ENCODE measurements around the gene ZDHHC16. TPM values are rescaled to one million over a fixed set of nuclear protein-coding genes. Genes with fewer than 3 reads are reported as not detected.

Gene ZDHHC16
- total and polyA plus RNA-seq, 2 donors (not counting 1 experiment from before 2014, with no cell fraction given), result 24.1 to 41.5 TPM

- H3K4me1 ChIP-seq (ENCODE audit: control insufficient read depth in 2 of 2, insufficient read depth in 2 of 2, low read length in 2 of 2), result peaks cover 10 to 12% of the 10 kb centered on the region in 2 donors
- H3K27ac Mint-ChIP-seq, result no peak overlapping the region
- 100% methylated on average over 1 of the region's 2 CpGs for WGBS (ENCODE audit: insufficient coverage)
- intact Hi-C loops (cut with micrococcal nuclease), result no loop called here
- no peak overlapping the region for H3K27ac ChIP-seq (ENCODE audit: low read length in 2 of 2)
- H3K27me3 ChIP-seq (replicated peaks in 1 of 4; ENCODE audit: control extremely low read depth in 1 of 4, control insufficient read depth in 3 of 4, insufficient read depth in 4 of 4, low read length in 3 of 4), result no peaks in the 10 kb centered on the region
- TF ChIP-seq CTCF (IDR thresholded peaks at IDR 0.05) (no peak), EZH2 (IDR thresholded peaks at IDR 0.05; ENCODE audit: borderline replicate concordance, insufficient read depth, low read depth, low read length, poor library complexity, severe bottlenecking) (no peak)
- no peaks in the 10 kb centered on the region for H3K9me3 ChIP-seq (ENCODE audit: control extremely low read depth in 1 of 3, control insufficient read depth in 2 of 3, insufficient read depth in 1 of 3, low read length in 2 of 3)
- peaks cover 0 to 47% of the 10 kb centered on the region in 2 experiments for H3K36me3 ChIP-seq (replicated peaks in 1 of 2; ENCODE audit: control extremely low read depth in 1 of 2, control insufficient read depth in 1 of 2, extremely low read depth in 1 of 2, insufficient read depth in 2 of 2, low read length in 1 of 2)
- no peak overlapping the region for H3K4me3 ChIP-seq (ENCODE audit: control extremely low read depth in 1 of 5, extremely low read depth in 1 of 5, insufficient read depth in 1 of 5, low read depth in 2 of 5, low read length in 4 of 5)
- POLR2A ChIA-PET, result no interaction called here
- no peak for ATAC-seq (ENCODE audit: low read depth)
- no peak overlapping the region for H3K4me2 ChIP-seq (replicated peaks; ENCODE audit: low read depth, low read length, poor library complexity, severe bottlenecking)
- H4K20me1 ChIP-seq (ENCODE audit: control insufficient read depth, insufficient read depth, low read length, poor library complexity, severe bottlenecking), result peaks cover 27% of the 10 kb centered on the region
- no peak overlapping the region for H3K4me3 Mint-ChIP-seq
- H2AFZ ChIP-seq (ENCODE audit: insufficient read depth, low read depth, low read length, poor library complexity, severe bottlenecking), result no peak overlapping the region
- peaks cover 23% of the 10 kb centered on the region for H3K4me1 Mint-ChIP-seq
- H3K9ac ChIP-seq (ENCODE audit: low read length), result no peak overlapping the region
- peaks cover 68% of the 10 kb centered on the region for H3K79me2 ChIP-seq (ENCODE audit: control insufficient read depth, insufficient read depth, low read length)
- no peaks in the 10 kb centered on the region for H3K9me3 Mint-ChIP-seq (ENCODE audit: insufficient read depth)
- CTCF ChIA-PET, result no interaction called here
- no peak for DNase-seq
- no peaks in the 10 kb centered on the region for H3K27me3 Mint-ChIP-seq
These were observed 4.9 kb downstream of the ZDHHC16 start for GRCh38 chr10:97450828-97451227.

- Histone ChIP-seq H3K9ac (ENCODE audit: low read length) (no peak overlapping the region), H3K4me1 (ENCODE audit: control insufficient read depth in 2 of 2, insufficient read depth in 2 of 2, low read length in 2 of 2) (peaks cover 8% of the 10 kb centered on the region in 2 donors), H2AFZ (ENCODE audit: insufficient read depth, low read depth, low read length, poor library complexity, severe bottlenecking) (no peak overlapping the region), H3K9me3 (ENCODE audit: control extremely low read depth in 1 of 3, control insufficient read depth in 2 of 3, insufficient read depth in 1 of 3, low read length in 2 of 3) (no peaks in the 10 kb centered on the region), H3K4me2 (replicated peaks; ENCODE audit: low read depth, low read length, poor library complexity, severe bottlenecking) (no peak overlapping the region), H3K79me2 (ENCODE audit: control insufficient read depth, insufficient read depth, low read length) (peaks cover 61% of the 10 kb centered on the region), H4K20me1 (ENCODE audit: control insufficient read depth, insufficient read depth, low read length, poor library complexity, severe bottlenecking) (peaks cover 27% of the 10 kb centered on the region), H3K4me3 (ENCODE audit: control extremely low read depth in 1 of 5, extremely low read depth in 1 of 5, insufficient read depth in 1 of 5, low read depth in 2 of 5, low read length in 4 of 5) (no peak overlapping the region), H3K36me3 (replicated peaks in 1 of 2; ENCODE audit: control extremely low read depth in 1 of 2, control insufficient read depth in 1 of 2, extremely low read depth in 1 of 2, insufficient read depth in 2 of 2, low read length in 1 of 2) (peaks cover 0 to 54% of the 10 kb centered on the region in 2 experiments), H3K27ac (ENCODE audit: low read length in 2 of 2) (no peak overlapping the region), H3K27me3 (replicated peaks in 1 of 4; ENCODE audit: control extremely low read depth in 1 of 4, control insufficient read depth in 3 of 4, insufficient read depth in 4 of 4, low read length in 3 of 4) (no peaks in the 10 kb centered on the region)
- 99% methylated on average over 13 of the region's 17 CpGs for WGBS (ENCODE audit: insufficient coverage)
- Mint-ChIP-seq H3K4me3 (no peak overlapping the region), H3K4me1 (peaks cover 17% of the 10 kb centered on the region), H3K27ac (no peak overlapping the region), H3K9me3 (ENCODE audit: insufficient read depth) (no peaks in the 10 kb centered on the region), H3K27me3 (no peaks in the 10 kb centered on the region)
- no peak for DNase-seq
- CTCF ChIA-PET, result no interaction called here
- no peak for ATAC-seq (ENCODE audit: low read depth)
- POLR2A ChIA-PET, result no interaction called here
- intact Hi-C loops (cut with micrococcal nuclease), result no loop called here
- no peak for TF ChIP-seq CTCF (IDR thresholded peaks at IDR 0.05)
- no peak for TF ChIP-seq EZH2 (IDR thresholded peaks at IDR 0.05; ENCODE audit: borderline replicate concordance, insufficient read depth, low read depth, low read length, poor library complexity, severe bottlenecking)
These were observed 5.6 kb downstream of the ZDHHC16 start for GRCh38 chr10:97451605-97452004.

All from B cell (primary cell).